ENCODE results near the gene DCAF17. TPM values are rescaled to one million over a fixed set of nuclear protein-coding genes. Genes with fewer than 3 reads are reported as not detected.
A peak's percentile ranks its signal among the peaks of the same experiment; 100 is the strongest.

Gene DCAF17
- total RNA-seq, 2 donors from 2014 or later: 22.7 to 31.7 TPM

GRCh38 chr2:171523088-171524017 lies 89.3 kb downstream of the DCAF17 start:
- no peaks in the 10 kb centered on the region for H3K4me1 ChIP-seq (ENCODE audit: control insufficient read depth, insufficient read depth, low read length)
- peaks cover 18% of the 10 kb centered on the region for H3K4me1 Mint-ChIP-seq
- peaks cover 33% of the 10 kb centered on the region for H3K27me3 Mint-ChIP-seq (ENCODE audit: insufficient read depth)
- peak overlapping the region; percentile 85 for H3K4me3 Mint-ChIP-seq
- peak overlapping the region; percentile 83 for H3K4me3 ChIP-seq (ENCODE audit: low read length)
- no peaks in the 10 kb centered on the region for H3K36me3 ChIP-seq (ENCODE audit: control insufficient read depth, insufficient read depth, low read length)
- no peaks in the 10 kb centered on the region for H3K36me3 Mint-ChIP-seq (ENCODE audit: low read depth)
- no peak for TF ChIP-seq CTCF (conservative IDR thresholded peaks at IDR 0.05)
- H3K27ac ChIP-seq (ENCODE audit: low read depth, low read length): peak overlapping the region; percentile 30
- WGBS, 2 experiments (ENCODE audit: insufficient coverage in 1 of 2, insufficient read length in 1 of 2): 1 to 2% methylated on average over 30 to 59 of the region's 62 CpGs
- H3K9me3 Mint-ChIP-seq: no peaks in the 10 kb centered on the region
- DNase-seq: peak; percentile 91
- peak overlapping the region; percentile 79 for H3K27ac Mint-ChIP-seq
- H3K9ac ChIP-seq (ENCODE audit: extremely low read depth, low read length, poor library complexity, severe bottlenecking): peak overlapping the region; percentile 70
- H3K9me3 ChIP-seq (ENCODE audit: control insufficient read depth, low read length): no peaks in the 10 kb centered on the region
- peaks cover 33% of the 10 kb centered on the region for H3K27me3 ChIP-seq (ENCODE audit: control insufficient read depth, insufficient read depth, low read length, poor library complexity, severe bottlenecking)

- Histone ChIP-seq H3K4me3 (ENCODE audit: low read length) (peak overlapping the region; percentile 83), H3K9me3 (ENCODE audit: control insufficient read depth, low read length) (no peaks in the 10 kb centered on the region), H3K9ac (ENCODE audit: extremely low read depth, low read length, poor library complexity, severe bottlenecking) (no peak overlapping the region), H3K36me3 (ENCODE audit: control insufficient read depth, insufficient read depth, low read length) (no peaks in the 10 kb centered on the region), H3K4me1 (ENCODE audit: control insufficient read depth, insufficient read depth, low read length) (no peaks in the 10 kb centered on the region), H3K27me3 (ENCODE audit: control insufficient read depth, insufficient read depth, low read length, poor library complexity, severe bottlenecking) (peaks cover 30% of the 10 kb centered on the region), H3K27ac (ENCODE audit: low read depth, low read length) (no peak overlapping the region)
- Mint-ChIP-seq H3K27me3 (ENCODE audit: insufficient read depth) (peaks cover 30% of the 10 kb centered on the region), H3K4me1 (peaks cover 18% of the 10 kb centered on the region), H3K4me3 (peak overlapping the region; percentile 85), H3K9me3 (no peaks in the 10 kb centered on the region), H3K36me3 (ENCODE audit: low read depth) (no peaks in the 10 kb centered on the region), H3K27ac (peak overlapping the region; percentile 79)
- DNase-seq: peak; percentile 80
- 33 to 47% methylated on average over 3 to 6 of the region's 6 CpGs for WGBS, 2 experiments (ENCODE audit: insufficient coverage in 1 of 2, insufficient read length in 1 of 2)
- no peak for TF ChIP-seq CTCF (conservative IDR thresholded peaks at IDR 0.05)
Observed at GRCh38 chr2:171524018-171524401, 90.0 kb downstream of the DCAF17 start.

- Histone ChIP-seq H3K9ac (ENCODE audit: extremely low read depth, low read length, poor library complexity, severe bottlenecking) (no peak overlapping the region), H3K36me3 (ENCODE audit: control insufficient read depth, insufficient read depth, low read length) (no peaks in the 10 kb centered on the region), H3K4me1 (ENCODE audit: control insufficient read depth, insufficient read depth, low read length) (no peaks in the 10 kb centered on the region), H3K27ac (ENCODE audit: low read depth, low read length) (no peak overlapping the region), H3K9me3 (ENCODE audit: control insufficient read depth, low read length) (peaks cover 9% of the 10 kb centered on the region), H3K27me3 (ENCODE audit: control insufficient read depth, insufficient read depth, low read length, poor library complexity, severe bottlenecking) (peaks cover 7% of the 10 kb centered on the region), H3K4me3 (ENCODE audit: low read length) (no peak overlapping the region)
- H3K4me3 Mint-ChIP-seq: no peak overlapping the region
- peaks cover 3% of the 10 kb centered on the region for H3K27me3 Mint-ChIP-seq (ENCODE audit: insufficient read depth)
- 86% methylated on average over 1 of the region's 1 CpG; no CpG with 5 or more reads in 1 of the 2 experiments for WGBS, 2 experiments (ENCODE audit: insufficient coverage in 1 of 2, insufficient read length in 1 of 2)
- H3K27ac Mint-ChIP-seq: no peak overlapping the region
- peaks cover 7% of the 10 kb centered on the region for H3K36me3 Mint-ChIP-seq (ENCODE audit: low read depth)
- peak; percentile 60 for DNase-seq
- TF ChIP-seq CTCF (conservative IDR thresholded peaks at IDR 0.05): peak; percentile 76
- H3K4me1 Mint-ChIP-seq: no peaks in the 10 kb centered on the region
- H3K9me3 Mint-ChIP-seq: peaks cover 9% of the 10 kb centered on the region
Observed at GRCh38 chr2:171529914-171530313, 95.9 kb downstream of the DCAF17 start.

Data from endodermal cell (in vitro differentiated cells).